ENCODE results near the gene TXNDC16.

TXNDC16 gene

GRCh38 chr14:52553002-52553670, 831 bp upstream of the TXNDC16 start:
- Histone ChIP-seq H3K36me3 (ENCODE audit: low read length) (0 out of 2 replicates have a peak, but pooled peaks cover 10% of the 10 kb centered on the region), H2AFZ (ENCODE audit: low read depth, low read length, severe bottlenecking) (peak overlapping the region; percentile 92), H3K9me2 (replicated peaks; ENCODE audit: insufficient read depth, low read length) (no peaks in the 10 kb centered on the region), H3K27ac (ENCODE audit: low read depth, low read length) (peak overlapping the region; percentile 56), H3K4me2 (ENCODE audit: low read depth, low read length, poor library complexity, severe bottlenecking) (peak overlapping the region; percentile 86), H3F3A (ENCODE audit: insufficient read depth) (peaks cover 11% of the 10 kb centered on the region), H3K9me3 (ENCODE audit: insufficient read depth, low read length) (no peaks in the 10 kb centered on the region), H3K27me3 (ENCODE audit: low read length) (no peaks in the 10 kb centered on the region), H3K4me3 (ENCODE audit: insufficient read depth, low read length, poor library complexity, severe bottlenecking) (peak overlapping the region; percentile 96), H4K20me1 (ENCODE audit: low read depth, low read length) (no peaks in the 10 kb centered on the region; the same call in 1 of the 2 replicates), H3K9ac (ENCODE audit: low read length) (peak overlapping the region; percentile 85), H3K79me2 (ENCODE audit: insufficient read depth, low read length) (peaks cover 43% of the 10 kb centered on the region)
- TF ChIP-seq EZH2phosphoT487 (conservative IDR thresholded peaks at IDR 0.05; ENCODE audit: low read length) (no peak), CTCF (IDR thresholded peaks at IDR 0.05; ENCODE audit: insufficient read depth, low read length, poor library complexity, severe bottlenecking) (no peak)

GRCh38 chr14:52551696-52552062, 626 bp downstream of the TXNDC16 start:
- Histone ChIP-seq H4K20me1 (ENCODE audit: low read depth, low read length) (no peaks in the 10 kb centered on the region), H3K9me2 (replicated peaks; ENCODE audit: insufficient read depth, low read length) (no peaks in the 10 kb centered on the region), H3K9ac (ENCODE audit: low read length) (peak overlapping the region; percentile 86), H2AFZ (ENCODE audit: low read depth, low read length, severe bottlenecking) (peak overlapping the region; percentile 75), H3K4me3 (ENCODE audit: insufficient read depth, low read length, poor library complexity, severe bottlenecking) (peak overlapping the region; percentile 85), H3K27me3 (ENCODE audit: low read length) (no peaks in the 10 kb centered on the region), H3F3A (ENCODE audit: insufficient read depth) (peaks cover 16% of the 10 kb centered on the region), H3K79me2 (ENCODE audit: insufficient read depth, low read length) (peaks cover 58% of the 10 kb centered on the region), H3K36me3 (ENCODE audit: low read length) (0 out of 2 replicates have a peak, but pooled peaks cover 9% of the 10 kb centered on the region), H3K27ac (ENCODE audit: low read depth, low read length) (peak overlapping the region; percentile 82), H3K4me2 (ENCODE audit: low read depth, low read length, poor library complexity, severe bottlenecking) (peak overlapping the region; percentile 92), H3K9me3 (ENCODE audit: insufficient read depth, low read length) (no peaks in the 10 kb centered on the region)
- TF ChIP-seq EZH2phosphoT487 (conservative IDR thresholded peaks at IDR 0.05; ENCODE audit: low read length) (no peak), CTCF (IDR thresholded peaks at IDR 0.05; ENCODE audit: insufficient read depth, low read length, poor library complexity, severe bottlenecking) (peak; percentile 40)

- H3K4me2 ChIP-seq (ENCODE audit: low read depth, low read length, poor library complexity, severe bottlenecking), result peak overlapping the region; percentile 92
- no peaks in the 10 kb centered on the region for H4K20me1 ChIP-seq (ENCODE audit: low read depth, low read length)
- H3K27ac ChIP-seq (ENCODE audit: low read depth, low read length), result peak overlapping the region; percentile 82
- H3K27me3 ChIP-seq (ENCODE audit: low read length), result no peaks in the 10 kb centered on the region
- H3K9ac ChIP-seq (ENCODE audit: low read length), result peak overlapping the region; percentile 86
- H3K36me3 ChIP-seq (ENCODE audit: low read length), result 0 out of 2 replicates have a peak, but pooled peaks cover 5% of the 10 kb centered on the region
- H3K4me3 ChIP-seq (ENCODE audit: insufficient read depth, low read length, poor library complexity, severe bottlenecking), result peak overlapping the region; percentile 85
- H3K79me2 ChIP-seq (ENCODE audit: insufficient read depth, low read length), result peaks cover 62% of the 10 kb centered on the region
- peaks cover 18% of the 10 kb centered on the region for H3F3A ChIP-seq (ENCODE audit: insufficient read depth)
- peak overlapping the region; percentile 75 for H2AFZ ChIP-seq (ENCODE audit: low read depth, low read length, severe bottlenecking)
- no peaks in the 10 kb centered on the region for H3K9me2 ChIP-seq (replicated peaks; ENCODE audit: insufficient read depth, low read length)
- no peaks in the 10 kb centered on the region for H3K9me3 ChIP-seq (ENCODE audit: insufficient read depth, low read length)
- TF ChIP-seq CTCF (IDR thresholded peaks at IDR 0.05; ENCODE audit: insufficient read depth, low read length, poor library complexity, severe bottlenecking) (no peak), EZH2phosphoT487 (conservative IDR thresholded peaks at IDR 0.05; ENCODE audit: low read length) (no peak)
Measured at GRCh38 chr14:52551205-52551604, 1.1 kb downstream of the TXNDC16 start.

Data from SU-DHL-6 (cell line).